ENCODE measurements around the gene CDK5RAP2. TPM values are rescaled to one million over a fixed set of nuclear protein-coding genes. Genes with fewer than 3 reads are reported as not detected.

The CDK5RAP2 gene
- total and polyA plus RNA-seq, 2 donors (not counting 1 experiment from before 2014, with no cell fraction given) = 17.7 to 48.6 TPM

GRCh38 chr9:120593250-120593954, 13.4 kb upstream of the CDK5RAP2 start:
- no peaks in the 10 kb centered on the region for H3K36me3 ChIP-seq (ENCODE audit: control insufficient read depth, insufficient read depth, low read length)
- H3K9ac ChIP-seq (ENCODE audit: insufficient read depth, low read length) = no peak overlapping the region
- H3K4me2 ChIP-seq (ENCODE audit: extremely low read depth, insufficient read depth, low read length) = no peak overlapping the region
- H3K4me1 ChIP-seq (ENCODE audit: control insufficient read depth, extremely low read depth, insufficient read depth, low read length) = no peaks in the 10 kb centered on the region
- no peaks in the 10 kb centered on the region for H3K9me3 ChIP-seq (ENCODE audit: control insufficient read depth, insufficient read depth, low read depth, low read length)
- no peak for TF ChIP-seq CTCF (conservative IDR thresholded peaks at IDR 0.05 in 1 of 2, IDR thresholded peaks at IDR 0.05 in 1 of 2; ENCODE audit: low read depth in 1 of 2, low read length in 2 of 2)
- TF ChIP-seq EZH2 (IDR thresholded peaks at IDR 0.05; ENCODE audit: low read length, missing control alignments) = no peak
- no peak overlapping the region for H3K27ac ChIP-seq (ENCODE audit: insufficient read depth, low read length)
- no peak overlapping the region for H2AFZ ChIP-seq (ENCODE audit: low read length)
- no peaks in the 10 kb centered on the region for H3K79me2 ChIP-seq (ENCODE audit: control insufficient read depth, insufficient read depth, low read length)
- no peaks in the 10 kb centered on the region for H3K27me3 ChIP-seq (ENCODE audit: control insufficient read depth, insufficient read depth, low read length)
- H3K4me3 ChIP-seq (replicated peaks in 1 of 4; ENCODE audit: control extremely low read depth in 1 of 4, insufficient read depth in 1 of 4, low read depth in 3 of 4, low read length in 4 of 4) = no peak overlapping the region
- no peak for DNase-seq (ENCODE audit: low read depth in 2 of 2)
- no peaks in the 10 kb centered on the region for H4K20me1 ChIP-seq (ENCODE audit: control insufficient read depth, extremely low read depth, insufficient read depth, low read length)

- Histone ChIP-seq H3K79me2 (ENCODE audit: control insufficient read depth, insufficient read depth, low read length) (no peaks in the 10 kb centered on the region), H3K4me1 (ENCODE audit: control insufficient read depth, extremely low read depth, insufficient read depth, low read length) (no peaks in the 10 kb centered on the region), H3K4me2 (ENCODE audit: extremely low read depth, insufficient read depth, low read length) (no peak overlapping the region), H3K36me3 (ENCODE audit: control insufficient read depth, insufficient read depth, low read length) (no peaks in the 10 kb centered on the region), H3K9me3 (ENCODE audit: control insufficient read depth, insufficient read depth, low read depth, low read length) (no peaks in the 10 kb centered on the region), H4K20me1 (ENCODE audit: control insufficient read depth, extremely low read depth, insufficient read depth, low read length) (no peaks in the 10 kb centered on the region), H3K9ac (ENCODE audit: insufficient read depth, low read length) (no peak overlapping the region), H3K27ac (ENCODE audit: insufficient read depth, low read length) (no peak overlapping the region), H3K4me3 (replicated peaks in 1 of 4; ENCODE audit: control extremely low read depth in 1 of 4, insufficient read depth in 1 of 4, low read depth in 3 of 4, low read length in 4 of 4) (no peak overlapping the region), H3K27me3 (ENCODE audit: control insufficient read depth, insufficient read depth, low read length) (no peaks in the 10 kb centered on the region), H2AFZ (ENCODE audit: low read length) (no peak overlapping the region)
- no peak for DNase-seq (ENCODE audit: low read depth in 2 of 2)
- TF ChIP-seq CTCF (conservative IDR thresholded peaks at IDR 0.05 in 1 of 2, IDR thresholded peaks at IDR 0.05 in 1 of 2; ENCODE audit: low read depth in 1 of 2, low read length in 2 of 2) (no peak), EZH2 (IDR thresholded peaks at IDR 0.05; ENCODE audit: low read length, missing control alignments) (no peak)
These were observed 12.2 kb upstream of the CDK5RAP2 start for GRCh38 chr9:120592210-120592609.

GRCh38 chr9:120587328-120587727, 7.4 kb upstream of the CDK5RAP2 start:
- Histone ChIP-seq H3K27ac (ENCODE audit: insufficient read depth, low read length) (no peak overlapping the region), H3K4me3 (replicated peaks in 1 of 4; ENCODE audit: control extremely low read depth in 1 of 4, insufficient read depth in 1 of 4, low read depth in 3 of 4, low read length in 4 of 4) (no peak overlapping the region), H3K4me1 (ENCODE audit: control insufficient read depth, extremely low read depth, insufficient read depth, low read length) (peaks cover 2% of the 10 kb centered on the region), H3K9ac (ENCODE audit: insufficient read depth, low read length) (no peak overlapping the region), H3K36me3 (ENCODE audit: control insufficient read depth, insufficient read depth, low read length) (no peaks in the 10 kb centered on the region), H3K27me3 (ENCODE audit: control insufficient read depth, insufficient read depth, low read length) (no peaks in the 10 kb centered on the region), H4K20me1 (ENCODE audit: control insufficient read depth, extremely low read depth, insufficient read depth, low read length) (no peaks in the 10 kb centered on the region), H3K4me2 (ENCODE audit: extremely low read depth, insufficient read depth, low read length) (no peak overlapping the region), H2AFZ (ENCODE audit: low read length) (no peak overlapping the region), H3K79me2 (ENCODE audit: control insufficient read depth, insufficient read depth, low read length) (no peaks in the 10 kb centered on the region), H3K9me3 (ENCODE audit: control insufficient read depth, insufficient read depth, low read depth, low read length) (no peaks in the 10 kb centered on the region)
- DNase-seq (ENCODE audit: low read depth in 2 of 2) = no peak
- TF ChIP-seq EZH2 (IDR thresholded peaks at IDR 0.05; ENCODE audit: low read length, missing control alignments) = no peak

All from fibroblast of lung (primary cell).